Neuron (in vitro differentiated cells): ENCODE measurements around the gene PFN4.
"Not testable (repeated sequence)": the region's sequence is repeated elsewhere in the genome, so short reads cannot be mapped to it uniquely, and the experiment has no call there.

Source experiments
- H2AFZ ChIP-seq: one replicate; pipeline ENCODE4 v1.6.1; 2013; ENCODE audit warnings: low read depth, mild to moderate bottlenecking, inconsistent platforms, low read length, moderate library complexity
- H3K27me3 ChIP-seq: one replicate; pipeline ENCODE4 v1.6.1; 2013; ENCODE audit warnings: low read length; ENCODE audit not compliant: insufficient read depth
- H3K36me3 ChIP-seq: one replicate; pipeline ENCODE4 v1.6.1; 2013; ENCODE audit warnings: low read length; ENCODE audit not compliant: insufficient read depth
- H3K4me1 ChIP-seq: one replicate; pipeline ENCODE4 v1.6.1; 2013; ENCODE audit warnings: low read length; ENCODE audit not compliant: insufficient read depth
- H3K4me3 ChIP-seq: 2 replicates; pipeline ENCODE4 v1.5.1; 2013; ENCODE audit warnings: mild to moderate bottlenecking, low read length, moderate library complexity
- H3K9me3 ChIP-seq: one replicate; pipeline ENCODE4 v1.6.1; 2013; ENCODE audit warnings: low read length

Gene PFN4

DNA sequence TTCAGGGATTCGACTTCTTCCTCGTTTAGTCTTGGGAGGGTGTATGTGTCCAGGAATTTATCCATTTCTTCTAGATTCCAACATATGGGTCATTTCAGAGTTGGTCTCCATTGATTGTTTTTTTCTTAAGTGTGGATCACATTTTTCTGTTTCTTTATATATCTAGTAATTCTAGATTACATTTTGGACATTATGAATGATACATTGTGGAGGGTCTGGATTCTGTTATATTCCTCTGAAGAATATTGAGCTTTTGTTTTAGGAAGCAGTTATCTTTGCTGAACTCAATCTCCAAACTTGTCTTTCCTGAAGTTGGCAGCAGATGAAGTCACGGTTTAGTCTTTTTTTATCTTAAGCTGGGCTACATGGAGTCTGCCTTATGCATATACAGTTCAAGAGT is 9.4 kb upstream of the PFN4 start:
- Histone ChIP-seq H2AFZ (no peak overlapping the region), H3K36me3 (no peaks in the 10 kb centered on the region), H3K4me1 (no peaks in the 10 kb centered on the region), H3K9me3 (no peaks in the 10 kb centered on the region), H3K27me3 (no peaks in the 10 kb centered on the region), H3K4me3 (no peak overlapping the region)

DNA sequence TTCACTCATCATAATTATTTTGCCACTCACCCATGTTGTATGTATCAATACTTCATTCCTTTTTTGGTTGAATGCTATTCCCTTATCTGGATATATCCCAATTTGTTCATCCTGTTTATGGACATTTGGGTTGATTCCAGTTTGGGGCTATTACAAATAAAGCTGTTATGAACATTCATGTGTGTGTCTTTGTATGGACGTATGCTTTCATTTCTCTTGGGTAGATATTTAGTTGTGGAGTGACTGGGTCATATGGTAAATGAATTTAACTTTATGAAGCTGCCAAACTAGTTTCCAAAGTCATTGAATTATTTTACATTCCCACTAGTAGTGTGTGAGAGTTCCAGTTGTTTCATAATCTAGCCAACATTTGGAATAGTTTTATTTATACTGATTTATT is 2.8 kb upstream of the PFN4 start:
- H2AFZ ChIP-seq: no peak overlapping the region
- no peaks in the 10 kb centered on the region for H3K4me1 ChIP-seq
- H3K4me3 ChIP-seq: no peak overlapping the region
- H3K27me3 ChIP-seq: no peaks in the 10 kb centered on the region
- H3K36me3 ChIP-seq: no peaks in the 10 kb centered on the region
- peaks cover 8% of the 10 kb centered on the region for H3K9me3 ChIP-seq

DNA sequence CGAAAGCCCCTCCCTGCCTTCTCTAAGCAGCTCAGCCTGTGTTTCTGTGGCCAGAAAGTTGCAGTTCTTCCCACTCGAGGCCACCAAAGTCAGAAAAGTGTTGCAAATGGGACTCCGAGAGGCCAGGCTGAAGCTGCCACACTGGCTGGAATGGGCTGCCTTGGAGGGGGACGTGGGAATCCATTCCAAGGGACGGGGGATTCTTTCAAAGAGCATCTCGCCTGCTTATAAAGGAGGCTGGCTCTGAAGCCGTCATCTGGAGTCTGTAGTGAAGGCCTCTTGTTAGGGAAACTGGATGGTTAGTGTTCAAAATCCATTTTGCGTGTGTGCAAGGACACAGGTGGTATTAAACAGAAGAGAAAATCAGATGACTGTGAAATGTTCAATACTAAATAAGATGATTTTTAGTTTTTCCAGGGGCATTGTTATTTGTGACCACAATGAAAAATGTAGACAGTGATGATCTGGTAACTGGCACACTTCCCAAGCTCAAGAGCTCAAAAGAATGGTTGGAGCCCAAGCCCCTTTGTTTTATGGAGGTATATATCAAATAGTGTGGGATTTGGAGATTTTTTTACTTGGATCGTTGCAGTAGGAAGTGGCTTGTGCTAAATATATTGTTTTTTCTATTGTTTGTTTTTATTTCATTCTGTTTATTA is 917 bp upstream of the PFN4 start:
- Histone ChIP-seq H3K4me1 (no peaks in the 10 kb centered on the region), H2AFZ (no peak overlapping the region), H3K4me3 (peak overlapping the region; percentile 16), H3K9me3 (peaks cover 8% of the 10 kb centered on the region), H3K27me3 (no peaks in the 10 kb centered on the region), H3K36me3 (no peaks in the 10 kb centered on the region)

DNA sequence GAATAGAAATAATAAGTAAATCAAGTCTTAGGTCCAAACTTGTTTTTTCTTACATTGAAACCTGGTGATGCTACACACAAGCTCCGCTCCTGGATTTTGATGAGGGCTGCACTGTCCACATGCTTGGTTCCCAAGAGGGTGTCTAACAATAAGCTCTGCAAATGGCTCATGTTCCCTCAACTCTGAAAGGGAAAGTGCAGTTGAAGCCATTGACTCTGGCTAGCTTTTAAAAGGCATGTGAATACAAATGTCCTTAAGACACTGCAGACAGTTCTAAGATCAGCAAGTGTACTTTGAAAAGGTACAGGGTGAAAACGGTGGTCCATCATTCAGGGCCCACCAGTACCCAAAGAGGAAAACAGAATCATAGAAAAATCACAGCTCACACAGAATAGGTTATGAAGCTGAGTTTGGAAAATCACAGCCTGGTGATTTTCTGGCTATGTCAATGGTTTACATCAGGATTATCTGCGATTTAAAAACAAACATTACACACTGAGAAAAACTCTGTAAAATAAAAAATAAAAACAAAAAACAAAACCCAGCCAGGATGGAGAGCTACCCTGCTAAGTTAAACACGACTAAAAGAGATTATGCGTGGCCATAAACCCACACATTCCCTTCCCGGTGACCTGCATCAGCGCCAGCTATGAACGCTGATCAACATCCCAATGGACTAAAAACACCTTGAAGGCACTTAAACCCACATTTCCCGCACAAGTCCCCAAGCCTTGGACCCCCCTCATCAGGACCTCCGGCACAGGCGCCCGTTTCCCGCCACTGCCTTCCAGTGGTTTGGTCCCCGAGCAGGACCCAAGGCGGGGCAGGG is 554 bp downstream of the PFN4 start:
- Histone ChIP-seq H3K27me3 (no peaks in the 10 kb centered on the region), H3K9me3 (peaks cover 8% of the 10 kb centered on the region), H2AFZ (no peak overlapping the region), H3K4me3 (no peak overlapping the region), H3K4me1 (no peaks in the 10 kb centered on the region), H3K36me3 (no peaks in the 10 kb centered on the region)

DNA sequence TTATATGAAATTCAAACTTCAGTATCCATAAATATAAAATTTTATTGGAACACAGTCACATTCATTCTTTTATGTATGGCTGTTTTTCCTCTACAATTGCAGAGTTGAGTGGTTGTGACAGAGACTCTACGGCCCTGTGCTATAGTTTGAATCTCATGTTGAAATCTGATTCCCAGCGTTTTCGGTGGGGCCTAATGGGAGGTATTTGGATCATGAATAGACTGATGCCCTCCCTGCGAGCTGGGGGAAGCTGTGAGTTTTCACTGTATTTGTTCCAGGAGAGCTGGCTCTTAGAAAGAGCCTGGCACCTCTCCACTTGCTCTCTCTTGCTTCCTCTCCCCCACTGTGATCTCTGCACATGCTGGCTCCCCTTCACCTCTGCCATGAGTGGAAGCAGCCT is 1.7 kb downstream of the PFN4 start:
- H2AFZ ChIP-seq: no peak overlapping the region
- peaks cover 8% of the 10 kb centered on the region for H3K9me3 ChIP-seq
- H3K27me3 ChIP-seq: no peaks in the 10 kb centered on the region
- no peaks in the 10 kb centered on the region for H3K36me3 ChIP-seq
- no peak overlapping the region for H3K4me3 ChIP-seq
- H3K4me1 ChIP-seq: no peaks in the 10 kb centered on the region

DNA sequence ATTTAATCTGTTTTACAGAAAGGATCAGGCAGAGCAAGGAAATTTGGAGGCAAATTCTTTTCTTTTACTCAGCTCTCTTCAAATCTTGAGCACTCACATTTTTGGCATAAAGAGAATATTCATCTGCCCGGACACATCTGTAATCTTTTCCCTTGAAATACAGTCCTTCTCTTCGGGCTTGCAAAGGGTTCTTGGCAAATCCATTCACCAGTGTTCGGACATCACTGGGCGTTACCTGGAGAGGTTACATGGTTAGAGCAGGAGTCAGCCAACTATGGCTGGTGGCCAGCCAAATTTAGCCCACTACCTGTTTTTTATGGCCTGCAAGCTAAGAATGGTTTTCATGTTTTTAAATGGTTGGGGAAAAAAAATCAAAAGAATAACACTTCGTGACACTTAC is 2.1 kb downstream of the PFN4 start:
- Histone ChIP-seq H2AFZ (no peak overlapping the region), H3K4me1 (no peaks in the 10 kb centered on the region), H3K27me3 (no peaks in the 10 kb centered on the region), H3K9me3 (peaks cover 8% of the 10 kb centered on the region), H3K36me3 (no peaks in the 10 kb centered on the region), H3K4me3 (no peak overlapping the region)

DNA sequence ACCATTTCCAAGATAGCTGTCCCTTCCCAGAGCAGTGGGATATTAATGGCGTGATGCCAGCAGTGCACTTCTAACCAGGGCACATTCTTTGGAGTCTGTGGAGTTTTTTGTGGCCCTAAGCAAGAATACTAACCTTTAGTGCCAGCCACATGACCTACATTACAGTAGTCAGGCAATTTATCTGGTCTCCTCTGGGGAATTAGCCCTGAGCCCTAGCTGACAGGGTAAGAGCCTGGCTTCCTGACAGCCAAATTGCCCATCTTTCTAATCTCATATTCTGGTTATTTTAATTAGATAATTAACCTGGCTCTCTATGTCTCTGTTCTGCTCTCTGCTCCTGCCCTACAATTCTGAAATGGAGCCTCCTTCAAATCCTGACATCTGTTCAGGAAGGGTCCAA is 5.2 kb downstream of the PFN4 start:
- Histone ChIP-seq H3K9me3 (peaks cover 5% of the 10 kb centered on the region), H3K4me3 (no peak overlapping the region), H3K4me1 (no peaks in the 10 kb centered on the region), H3K27me3 (no peaks in the 10 kb centered on the region), H2AFZ (no peak overlapping the region), H3K36me3 (no peaks in the 10 kb centered on the region)

DNA sequence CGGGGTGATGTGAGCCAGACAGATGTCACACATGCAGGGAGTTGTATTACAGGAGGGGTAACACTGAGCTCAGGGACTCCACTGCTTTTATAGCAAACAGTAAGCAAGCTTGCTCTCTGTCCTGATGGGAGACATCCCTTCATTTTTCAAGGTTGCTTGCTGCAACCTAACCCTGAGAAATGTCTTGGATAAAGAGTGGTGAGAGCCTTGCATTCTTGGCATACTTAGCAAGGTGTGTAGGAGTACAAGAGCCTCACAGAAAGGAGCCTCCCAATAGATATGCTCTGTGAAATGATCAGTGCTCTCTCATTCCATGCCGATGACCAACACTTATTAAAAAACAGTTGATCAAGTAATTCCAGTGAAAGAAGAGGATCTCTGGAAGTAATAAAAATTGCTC is 8.1 kb downstream of the PFN4 start:
- no peaks in the 10 kb centered on the region for H3K27me3 ChIP-seq
- no peaks in the 10 kb centered on the region for H3K36me3 ChIP-seq
- no peak overlapping the region for H3K4me3 ChIP-seq
- H2AFZ ChIP-seq: no peak overlapping the region
- no peaks in the 10 kb centered on the region for H3K4me1 ChIP-seq
- H3K9me3 ChIP-seq: peaks cover 3% of the 10 kb centered on the region

DNA sequence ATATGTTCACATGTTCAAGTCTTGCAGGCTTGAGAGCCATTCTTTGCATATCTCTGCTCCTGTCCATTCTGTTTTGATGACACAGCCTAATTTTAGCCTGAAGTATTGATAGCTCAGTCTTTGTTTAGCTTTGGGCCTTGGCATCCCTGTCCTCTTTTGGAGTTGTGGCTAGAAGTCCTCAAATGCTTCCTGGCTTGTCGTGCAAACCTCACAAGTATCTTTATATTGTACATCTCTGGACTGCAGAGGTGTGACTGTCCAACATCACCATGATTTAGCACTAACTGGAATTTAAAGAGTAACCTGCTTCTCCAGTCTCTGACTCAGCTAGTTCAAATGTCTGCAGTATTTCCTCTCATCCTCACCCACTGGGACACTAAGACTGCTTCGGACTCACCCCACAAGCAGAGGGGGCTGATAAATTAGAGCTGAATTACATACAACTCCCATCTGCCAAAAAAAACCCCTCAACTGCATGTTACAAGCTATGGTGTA is 11.7 kb downstream of the PFN4 start:
- Histone ChIP-seq H3K4me3 (no peak overlapping the region), H3K9me3 (peaks cover 5% of the 10 kb centered on the region), H3K36me3 (no peaks in the 10 kb centered on the region), H2AFZ (no peak overlapping the region), H3K27me3 (no peaks in the 10 kb centered on the region), H3K4me1 (no peaks in the 10 kb centered on the region)

DNA sequence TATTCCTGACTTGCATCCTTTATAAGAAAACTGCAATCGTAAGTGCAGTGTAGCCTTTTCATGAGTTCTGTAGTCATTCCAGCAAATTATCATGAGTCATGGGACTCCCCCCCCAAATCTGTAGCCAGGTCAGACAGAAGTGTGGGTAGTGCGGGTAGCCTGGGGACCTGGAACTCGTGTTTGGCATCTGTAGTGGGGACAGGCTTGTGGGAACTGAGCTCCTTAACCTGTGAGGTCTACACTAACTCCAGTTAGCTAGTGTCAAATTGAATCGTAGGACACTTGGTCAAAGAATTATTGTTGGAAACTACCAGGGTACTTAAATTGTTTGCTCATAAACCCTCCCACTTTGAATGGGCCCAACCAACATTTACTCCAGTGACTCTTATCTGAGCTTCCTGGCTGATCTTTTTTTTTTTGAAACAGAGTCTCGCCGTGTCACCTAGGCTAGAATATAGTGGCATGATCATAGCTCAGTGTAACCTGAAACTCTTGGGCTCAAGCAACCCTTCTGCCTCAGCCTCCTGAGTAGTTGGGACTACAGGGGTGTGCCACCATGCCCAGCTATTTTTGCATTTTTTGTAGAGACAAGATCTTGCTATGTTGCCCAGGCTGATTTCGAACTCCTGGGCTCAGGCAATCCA is 12.4 kb downstream of the PFN4 start:
- Histone ChIP-seq H2AFZ (no peak overlapping the region), H3K4me3 (no peak overlapping the region), H3K36me3 (no peaks in the 10 kb centered on the region), H3K9me3 (peaks cover 5% of the 10 kb centered on the region), H3K4me1 (no peaks in the 10 kb centered on the region), H3K27me3 (no peaks in the 10 kb centered on the region)

DNA sequence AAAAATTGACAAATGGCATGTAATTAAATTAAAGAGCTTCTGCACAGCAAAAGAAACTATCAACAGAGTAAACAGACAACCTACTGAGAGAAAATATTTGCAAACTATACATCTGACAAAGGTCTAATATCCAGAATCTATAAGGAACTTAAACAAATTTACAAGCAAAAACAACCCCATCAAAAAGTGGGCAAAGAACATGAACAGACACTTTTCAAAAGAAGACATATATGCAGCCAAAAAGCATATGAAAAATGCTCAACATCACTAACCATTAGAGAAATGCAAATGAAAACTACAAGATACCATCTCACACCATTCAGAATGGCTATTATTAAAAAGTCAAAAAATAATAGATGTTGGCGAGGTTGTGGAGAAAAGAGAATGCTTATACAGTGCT is 13.7 kb downstream of the PFN4 start:
- H3K4me3 ChIP-seq, H3K4me1 ChIP-seq, H2AFZ ChIP-seq, H3K27me3 ChIP-seq, H3K36me3 ChIP-seq: not testable (repeated sequence)
- peaks cover 10% of the 10 kb centered on the region for H3K9me3 ChIP-seq

DNA sequence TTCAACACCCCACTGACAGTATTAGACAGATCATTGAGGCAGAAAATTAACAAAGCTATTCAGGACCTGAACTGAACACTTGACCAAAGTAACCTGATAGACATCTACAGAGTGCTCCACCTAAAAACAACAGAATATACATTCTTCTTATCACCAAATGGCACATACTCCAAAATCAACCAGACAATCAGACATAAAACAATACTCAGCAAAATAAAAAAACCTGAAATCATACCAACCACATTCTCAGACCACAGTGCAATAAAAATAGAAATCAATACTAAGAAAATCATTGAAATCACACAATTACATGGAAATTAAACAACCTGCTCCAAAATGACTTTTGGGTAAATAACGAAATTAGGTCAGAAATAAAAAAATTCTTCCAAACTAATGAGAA is 15.8 kb downstream of the PFN4 start:
- H3K9me3 ChIP-seq: peaks cover 12% of the 10 kb centered on the region

DNA sequence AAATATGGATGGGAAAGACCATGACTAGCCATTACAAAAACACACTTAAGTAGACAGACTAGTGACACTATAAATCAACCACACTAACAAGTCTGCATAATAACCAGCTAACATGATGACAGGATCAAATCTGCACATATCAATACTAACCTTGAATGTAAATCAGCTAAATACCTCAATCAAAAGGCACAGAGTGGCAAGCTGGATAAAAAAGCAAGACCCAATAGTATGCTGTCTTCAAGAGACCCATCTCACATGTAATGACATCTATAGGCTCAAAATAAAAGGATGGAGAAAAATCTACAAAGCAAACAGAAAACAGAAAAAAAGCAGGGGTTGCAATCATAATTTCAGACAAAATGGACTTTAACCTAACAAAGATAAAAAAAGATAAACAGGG is 16.3 kb downstream of the PFN4 start:
- Histone ChIP-seq H3K4me1 (no peaks in the 10 kb centered on the region), H3K36me3 (no peaks in the 10 kb centered on the region), H3K4me3 (no peak overlapping the region), H3K9me3 (peaks cover 12% of the 10 kb centered on the region), H2AFZ (no peak overlapping the region), H3K27me3 (no peaks in the 10 kb centered on the region)

More for the DNA sequence above, 15.8 kb downstream of the PFN4 start:
- H3K4me3 ChIP-seq: no peak overlapping the region
- no peaks in the 10 kb centered on the region for H3K27me3 ChIP-seq
- H2AFZ ChIP-seq: no peak overlapping the region
- H3K4me1 ChIP-seq: no peaks in the 10 kb centered on the region
- H3K36me3 ChIP-seq: no peaks in the 10 kb centered on the region
